Retinal pigment epithelial cell (primary cell): Measurements from ENCODE around the gene LMF2.
A peak's percentile ranks its signal among the peaks of the same experiment; 100 is the strongest.

Experiments
- DNase-seq: peaks from one replicate; pipeline ENCODE4 v3.0.0-alpha.2; 2010; ENCODE audit warnings: low read depth
- H3K4me3 ChIP-seq: 2 replicates; pipeline ENCODE4 v1.5.1; 2011; ENCODE audit warnings: mild to moderate bottlenecking, low read length, control low read depth, moderate library complexity
- CTCF ChIP-seq: conservative IDR thresholded peaks from 2 replicates; pipeline ENCODE4 v1.5.1; 2011; ENCODE audit warnings: low read depth, low read length, control low read depth, inconsistent platforms

LMF2 gene

DNA sequence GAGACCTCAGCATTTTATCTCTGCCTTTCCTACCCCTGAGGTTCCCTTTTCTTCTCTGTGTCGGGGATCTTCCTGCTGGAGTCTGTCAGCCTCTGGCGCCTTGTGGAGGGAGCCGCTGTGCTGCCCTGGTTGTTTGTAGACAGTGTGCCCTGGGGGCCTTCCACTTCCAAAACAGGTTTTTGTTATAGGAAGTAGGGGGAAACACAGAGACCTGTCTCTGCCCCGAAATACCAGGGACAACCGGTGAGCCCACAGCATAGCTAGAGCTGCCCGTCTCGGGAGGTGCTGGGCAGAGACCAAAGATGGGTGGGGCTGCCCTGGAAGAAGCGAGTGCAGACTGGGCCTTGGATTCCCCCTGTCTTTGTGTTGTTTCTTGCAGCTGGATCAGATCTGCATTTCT is 8.6 kb upstream of the LMF2 start:
- no peak overlapping the region for H3K4me3 ChIP-seq
- no peak for DNase-seq
- no peak for TF ChIP-seq CTCF

DNA sequence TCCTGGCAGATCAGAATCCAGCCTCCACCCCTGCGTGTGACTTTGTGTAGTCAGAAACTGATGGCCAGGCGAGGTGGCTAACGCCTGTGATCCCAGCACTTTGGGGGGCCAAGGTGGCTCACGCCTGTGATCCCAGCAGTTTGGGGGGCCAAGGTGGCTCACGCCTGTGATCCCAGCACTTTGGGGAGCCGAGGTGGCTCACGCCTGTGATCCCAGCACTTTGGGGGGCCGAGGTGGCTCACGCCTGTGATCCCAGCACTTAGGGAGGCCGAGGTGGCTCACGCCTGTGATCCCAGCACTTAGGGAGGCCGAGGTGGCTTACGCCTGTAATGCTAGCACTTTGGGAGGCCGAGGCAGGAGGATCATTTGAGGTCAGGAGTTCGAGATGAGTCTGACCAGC is 5.7 kb upstream of the LMF2 start:
- no peak for DNase-seq
- no peak overlapping the region for H3K4me3 ChIP-seq
- TF ChIP-seq CTCF = no peak

DNA sequence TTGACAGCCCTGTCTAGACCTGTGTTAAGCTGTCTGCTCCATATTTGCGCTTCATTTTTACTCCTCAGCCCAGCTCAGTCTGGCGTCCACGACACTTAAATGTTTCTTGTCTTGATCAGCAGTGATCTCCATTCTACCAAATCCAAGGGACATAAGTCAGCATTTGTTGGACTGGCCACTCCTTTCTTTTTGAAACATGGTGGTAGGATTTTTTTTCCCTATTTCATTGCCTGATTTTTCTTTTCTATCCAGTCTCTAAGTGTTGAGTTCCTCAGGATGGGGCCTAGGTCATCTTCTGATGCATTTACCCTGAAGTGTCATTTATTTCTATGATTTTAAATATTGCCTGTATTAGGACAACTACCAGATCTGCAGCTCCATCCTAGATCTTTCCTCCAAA is 1.4 kb upstream of the LMF2 start:
- H3K4me3 ChIP-seq = peak overlapping the region; percentile 73
- no peak for DNase-seq
- TF ChIP-seq CTCF = no peak

- DNase-seq = peak; percentile 82
- TF ChIP-seq CTCF = no peak
- H3K4me3 ChIP-seq = peak within 1 kb of the TSS; percentile 93
Observed at GRCh38 chr22:50507991-50508884, 736 bp upstream of the LMF2 start, which contains the start of gene NCAPH2. Gene NCAPH2, plus strand, starts transcription at chr22:50508224. Its CDS starts 114 bp downstream, at chr22:50508338.

DNA sequence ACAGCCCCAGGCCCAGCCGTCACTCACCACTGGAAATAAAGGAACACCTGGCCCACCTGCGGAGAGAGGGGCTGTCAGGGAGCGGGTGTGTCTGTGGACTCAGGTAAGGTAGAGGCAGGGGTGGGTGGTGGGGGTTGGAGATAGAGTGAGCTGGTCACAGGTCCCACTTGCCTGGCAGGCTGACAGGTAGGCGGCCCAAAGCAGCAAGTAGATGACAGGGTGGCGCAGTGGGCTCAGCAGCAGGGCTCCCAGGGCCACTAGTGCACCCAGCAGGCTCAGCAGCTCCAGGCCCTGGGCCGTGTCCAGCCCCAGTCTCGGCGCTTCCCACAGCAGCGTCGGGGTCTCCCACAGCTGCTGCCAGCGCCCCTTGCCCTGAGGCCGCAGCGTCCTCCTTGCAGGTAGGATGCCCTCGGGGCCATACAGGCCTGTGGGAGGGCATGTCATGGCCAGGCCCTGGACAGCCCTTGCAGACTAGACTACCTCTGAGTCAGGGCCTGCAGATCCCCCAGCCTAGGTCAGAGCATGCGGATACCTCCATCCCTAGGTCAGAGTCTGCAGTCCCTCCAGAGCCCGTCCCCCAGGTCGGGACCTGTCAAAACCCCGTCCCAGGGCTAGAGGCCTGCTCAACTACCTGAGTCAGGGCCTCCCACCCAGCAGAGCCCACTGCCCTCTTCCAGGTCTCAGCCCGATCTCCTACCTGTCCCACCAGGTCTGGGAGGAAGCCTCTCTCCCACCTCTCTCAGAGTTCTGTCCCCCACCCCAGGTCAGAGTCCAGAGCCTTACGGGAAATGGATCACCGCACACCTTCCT is 686 bp downstream of the LMF2 start:
- DNase-seq = no peak
- TF ChIP-seq CTCF = no peak
- H3K4me3 ChIP-seq = peak overlapping the region; percentile 93

DNA sequence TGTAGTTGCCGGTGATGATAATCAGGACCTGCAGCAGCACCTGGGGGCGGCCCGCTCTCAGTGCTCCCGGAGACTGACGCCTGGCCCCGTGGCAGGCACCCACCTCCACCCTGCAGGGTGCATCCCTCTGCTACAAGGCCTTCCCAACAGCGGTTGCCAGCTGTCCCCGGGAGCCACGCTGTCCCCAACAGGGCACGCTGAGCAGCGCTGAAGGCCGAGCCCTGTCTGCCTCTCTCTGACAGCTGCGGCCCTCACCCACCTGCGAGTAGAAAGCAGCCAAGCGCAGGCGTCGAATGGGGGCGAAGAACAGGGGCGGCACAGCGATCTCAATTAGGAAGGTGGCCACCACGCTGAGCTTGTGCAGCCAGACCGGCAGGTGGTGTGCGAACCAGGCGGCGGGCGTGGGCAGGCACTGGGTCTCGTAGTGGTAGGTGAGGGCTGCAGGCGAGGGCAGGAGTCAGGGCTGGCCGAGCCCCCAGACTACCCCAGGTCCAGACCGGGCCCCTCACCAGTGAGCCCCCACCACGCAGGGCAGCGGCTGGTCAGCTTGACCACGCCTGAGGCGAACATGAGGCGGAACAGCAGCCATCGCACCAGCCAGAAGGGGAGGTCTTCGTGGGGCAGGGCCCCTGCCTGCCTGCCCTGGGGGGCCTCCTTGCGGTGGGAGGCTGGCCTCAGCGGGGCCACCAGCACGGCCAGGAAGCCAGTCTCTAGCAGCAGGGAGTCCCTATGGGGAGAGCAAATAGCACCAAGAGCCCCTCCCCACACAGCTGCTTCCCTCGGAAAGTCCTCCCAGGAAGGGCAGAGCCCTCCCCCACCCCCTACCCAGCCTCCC is 1.5 kb downstream of the LMF2 start:
- no peak for TF ChIP-seq CTCF
- peak overlapping the region; percentile 93 for H3K4me3 ChIP-seq
- no peak for DNase-seq
